ENCODE data around the gene ACRBP. TPM values are rescaled to one million over a fixed set of nuclear protein-coding genes. Genes with fewer than 3 reads are reported as not detected.
A peak's percentile ranks its signal among the peaks of the same experiment; 100 is the strongest.

ACRBP gene
- total RNA-seq, 1 donor from 2014 or later: 5.0 TPM

GRCh38 chr12:6691473-6691872 lies 44.2 kb upstream of the ACRBP start:
- Mint-ChIP-seq H3K4me1 (ENCODE audit: low read depth) (peaks cover 32% of the 10 kb centered on the region), H3K27ac (no peak overlapping the region), H3K36me3 (ENCODE audit: insufficient read depth) (peaks cover 5% of the 10 kb centered on the region), H3K27me3 (peaks cover 26% of the 10 kb centered on the region), H3K4me3 (ENCODE audit: low read depth) (no peak overlapping the region), H3K9me3 (ENCODE audit: low read depth) (no peaks in the 10 kb centered on the region)
- DNase-seq (ENCODE audit: low spot score, unreplicated experiment): no peak
- no peak for TF ChIP-seq CTCF (IDR thresholded peaks at IDR 0.05; ENCODE audit: unreplicated experiment)

- H3K4me1 Mint-ChIP-seq (ENCODE audit: low read depth): peaks cover 34% of the 10 kb centered on the region
- TF ChIP-seq CTCF (IDR thresholded peaks at IDR 0.05; ENCODE audit: unreplicated experiment): peak; percentile 34
- H3K36me3 Mint-ChIP-seq (ENCODE audit: insufficient read depth): peaks cover 7% of the 10 kb centered on the region
- no peaks in the 10 kb centered on the region for H3K9me3 Mint-ChIP-seq (ENCODE audit: low read depth)
- peak within 1 kb of the TSS; percentile 89 for H3K4me3 Mint-ChIP-seq (ENCODE audit: low read depth)
- peak within 1 kb of the TSS; percentile 97 for H3K27ac Mint-ChIP-seq
- H3K27me3 Mint-ChIP-seq: peaks cover 11% of the 10 kb centered on the region
- DNase-seq (ENCODE audit: low spot score, unreplicated experiment): peak; percentile 95
Observed at GRCh38 chr12:6688999-6689882, 42.0 kb upstream of the ACRBP start, which contains the start of gene ZNF384. Gene ZNF384, minus strand, starts transcription at chr12:6689375. Its CDS starts 9,855 bp downstream, at chr12:6679520.

- no peaks in the 10 kb centered on the region for H3K9me3 Mint-ChIP-seq (ENCODE audit: low read depth)
- peaks cover 34% of the 10 kb centered on the region for H3K4me1 Mint-ChIP-seq (ENCODE audit: low read depth)
- no peak for DNase-seq (ENCODE audit: low spot score, unreplicated experiment)
- peak overlapping the region; percentile 89 for H3K4me3 Mint-ChIP-seq (ENCODE audit: low read depth)
- H3K36me3 Mint-ChIP-seq (ENCODE audit: insufficient read depth): peaks cover 7% of the 10 kb centered on the region
- peaks cover 6% of the 10 kb centered on the region for H3K27me3 Mint-ChIP-seq
- no peak for TF ChIP-seq CTCF (IDR thresholded peaks at IDR 0.05; ENCODE audit: unreplicated experiment)
- peak overlapping the region; percentile 97 for H3K27ac Mint-ChIP-seq
Observed at GRCh38 chr12:6688543-6688998, 41.3 kb upstream of the ACRBP start.

- H3K9me3 Mint-ChIP-seq (ENCODE audit: low read depth): no peaks in the 10 kb centered on the region
- H3K36me3 Mint-ChIP-seq (ENCODE audit: insufficient read depth): peaks cover 8% of the 10 kb centered on the region
- no peak for DNase-seq (ENCODE audit: low spot score, unreplicated experiment)
- H3K4me1 Mint-ChIP-seq (ENCODE audit: low read depth): peaks cover 32% of the 10 kb centered on the region
- no peak for TF ChIP-seq CTCF (IDR thresholded peaks at IDR 0.05; ENCODE audit: unreplicated experiment)
- no peak overlapping the region for H3K4me3 Mint-ChIP-seq (ENCODE audit: low read depth)
- H3K27ac Mint-ChIP-seq: no peak overlapping the region
- H3K27me3 Mint-ChIP-seq: no peaks in the 10 kb centered on the region
Observed at GRCh38 chr12:6685814-6686213, 38.6 kb upstream of the ACRBP start.

DNA sequence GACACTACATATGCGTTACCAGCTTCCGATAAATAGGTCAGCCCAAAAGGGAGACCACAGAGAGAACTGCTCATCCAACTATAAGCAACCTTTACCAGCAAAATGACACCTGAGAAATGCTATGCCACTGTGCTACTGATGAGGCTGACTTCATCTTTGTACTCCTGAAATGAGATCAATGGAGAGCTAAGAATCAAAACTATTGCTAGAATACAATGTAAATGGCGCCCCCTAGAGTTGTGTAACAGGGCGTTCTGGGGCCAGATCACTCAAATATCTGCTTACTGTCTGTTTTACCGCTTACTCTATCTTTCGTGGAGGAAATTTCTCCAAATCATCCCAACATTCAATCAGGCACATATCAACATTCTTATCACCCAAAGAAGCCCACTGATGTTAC lies 37.4 kb upstream of the ACRBP start:
- TF ChIP-seq CTCF (IDR thresholded peaks at IDR 0.05; ENCODE audit: unreplicated experiment): peak; percentile 74
- H3K27me3 Mint-ChIP-seq: no peaks in the 10 kb centered on the region
- DNase-seq (ENCODE audit: low spot score, unreplicated experiment): no peak
- no peak overlapping the region for H3K4me3 Mint-ChIP-seq (ENCODE audit: low read depth)
- H3K27ac Mint-ChIP-seq: no peak overlapping the region
- H3K4me1 Mint-ChIP-seq (ENCODE audit: low read depth): peaks cover 26% of the 10 kb centered on the region
- peaks cover 9% of the 10 kb centered on the region for H3K36me3 Mint-ChIP-seq (ENCODE audit: insufficient read depth)
- H3K9me3 Mint-ChIP-seq (ENCODE audit: low read depth): no peaks in the 10 kb centered on the region

All from progenitor cell of endocrine pancreas (in vitro differentiated cells).